ENCODE results near the gene NCKAP5L. TPM values are rescaled to one million over a fixed set of nuclear protein-coding genes. Genes with fewer than 3 reads are reported as not detected.

Gene NCKAP5L
- polyA plus RNA-seq, 2 of the 4 experiments (the other 2 are of a cell fraction): 3.0 to 8.5 TPM

DNA sequence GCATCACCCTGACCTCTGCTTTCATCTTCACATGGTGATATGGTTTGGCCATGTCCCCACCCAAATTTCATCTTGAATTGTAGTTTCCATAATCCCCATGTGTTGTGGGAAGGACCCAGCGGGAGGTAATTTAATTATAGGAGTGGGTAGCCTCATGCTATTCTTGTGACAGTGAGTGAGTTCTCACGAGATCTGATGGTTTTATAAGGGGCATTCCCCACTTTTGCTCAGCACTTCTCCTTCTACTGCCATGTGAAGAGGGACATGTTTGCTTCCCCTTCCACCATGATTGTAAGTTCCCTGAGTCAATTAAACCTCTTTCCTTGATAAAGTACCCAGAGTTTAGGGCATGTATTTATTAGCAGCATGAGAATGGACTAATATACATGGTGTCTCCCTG is 48.6 kb downstream of the NCKAP5L start:
- FAIRE-seq: no peak
- TF ChIP-seq GATA3 (IDR thresholded peaks at IDR 0.05; ENCODE audit: borderline replicate concordance) (no peak), HOXA7 (CRISPR knock-in tag; IDR thresholded peaks at IDR 0.05) (no peak), CBX2 (IDR thresholded peaks at IDR 0.05; ENCODE audit: borderline replicate concordance, low read depth) (no peak), HEYL (CRISPR knock-in tag; IDR thresholded peaks at IDR 0.05) (no peak), RFX5 (IDR thresholded peaks at IDR 0.05) (no peak), SMC3 (IDR thresholded peaks at IDR 0.05) (no peak), POLR2A (IDR thresholded peaks at IDR 0.05; ENCODE audit: low read length) (no peak), MAFK (IDR thresholded peaks at IDR 0.05; ENCODE audit: partially characterized antibody) (no peak), HMGXB4 (CRISPR knock-in tag; IDR thresholded peaks at IDR 0.05; ENCODE audit: borderline replicate concordance) (no peak), USF2 (IDR thresholded peaks at IDR 0.05) (no peak), CHD2 (IDR thresholded peaks at IDR 0.05; ENCODE audit: low read length, partially characterized antibody) (no peak), ZNF302 (CRISPR knock-in tag; IDR thresholded peaks at IDR 0.05) (no peak), BHLHE40 (IDR thresholded peaks at IDR 0.05; ENCODE audit: low read depth, low read length) (no peak), REST (IDR thresholded peaks at IDR 0.05) (no peak), JUNB (IDR thresholded peaks at IDR 0.05) (no peak), HDAC2 (IDR thresholded peaks at IDR 0.05) (no peak), HOXB13 (CRISPR knock-in tag; IDR thresholded peaks at IDR 0.05; ENCODE audit: low read depth) (no peak), NPAS2 (CRISPR knock-in tag; IDR thresholded peaks at IDR 0.05; ENCODE audit: borderline replicate concordance) (no peak)
- TF ChIP-seq, protein P1, sequence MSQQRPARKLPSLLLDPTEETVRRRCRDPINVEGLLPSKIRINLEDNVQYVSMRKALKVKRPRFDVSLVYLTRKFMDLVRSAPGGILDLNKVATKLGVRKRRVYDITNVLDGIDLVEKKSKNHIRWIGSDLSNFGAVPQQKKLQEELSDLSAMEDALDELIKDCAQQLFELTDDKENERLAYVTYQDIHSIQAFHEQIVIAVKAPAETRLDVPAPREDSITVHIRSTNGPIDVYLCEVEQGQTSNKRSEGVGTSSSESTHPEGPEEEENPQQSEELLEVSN (IDR thresholded peaks at IDR 0.05; ENCODE audit: borderline replicate concordance, low read depth): no peak
- WGBS (ENCODE audit: missing lambda C conversion rate): 46% methylated on average over 2 of the region's 2 CpGs
- H3K9me3 ChIP-seq: no peaks in the 10 kb centered on the region
- no peak overlapping the region for H3K4me2 ChIP-seq
- H3K27ac ChIP-seq: no peak overlapping the region
- H3K4me1 ChIP-seq: peaks cover 7% of the 10 kb centered on the region
- ChIA-PET POLR2A (no interaction called here), CTCF (interaction anchor here (0.6 to 5.9 kb wide), 5 partner anchors 16 to 801 kb away, joined by 3 to 69 read pairs (median 15); partner anchors contain the start of gene WNT1)
- H3K4me3 ChIP-seq: no peak overlapping the region
- no peak for ATAC-seq
- DNase-seq (ENCODE audit: low read depth in 1 of 2, low spot score in 1 of 2): no peak

All from A549 (cell line).